GM19372 (cell line): Measurements from ENCODE around the gene ROBO1.

Experiments
- ATAC-seq: cut with Tn5 transposase; IDR thresholded peaks from one replicate; pipeline ENCODE4 v1.9.1; 2021; ENCODE audit warnings: mild to moderate bottlenecking, low read depth, moderate library complexity; ENCODE audit not compliant: unreplicated experiment

ROBO1 gene

DNA sequence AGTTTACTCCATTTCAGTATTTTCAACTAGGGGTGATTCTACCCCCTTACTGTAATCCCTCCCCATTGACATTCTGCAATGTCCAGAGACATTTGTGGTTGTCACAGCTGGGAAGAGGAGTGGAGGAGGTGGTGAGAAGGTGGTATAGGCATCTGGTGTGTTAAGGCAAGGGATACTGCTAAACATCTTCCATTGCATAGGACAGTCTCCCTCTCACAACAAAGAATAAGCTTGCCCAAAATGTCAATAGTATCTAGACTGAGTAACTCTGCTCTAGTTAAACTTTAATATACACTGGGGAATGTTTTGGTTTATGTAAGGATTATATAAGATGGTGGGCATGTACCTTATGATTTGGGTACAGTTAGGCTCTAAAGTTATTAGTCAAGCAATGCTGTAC, 737.6 kb downstream of the ROBO1 start:
- ATAC-seq, result no peak

DNA sequence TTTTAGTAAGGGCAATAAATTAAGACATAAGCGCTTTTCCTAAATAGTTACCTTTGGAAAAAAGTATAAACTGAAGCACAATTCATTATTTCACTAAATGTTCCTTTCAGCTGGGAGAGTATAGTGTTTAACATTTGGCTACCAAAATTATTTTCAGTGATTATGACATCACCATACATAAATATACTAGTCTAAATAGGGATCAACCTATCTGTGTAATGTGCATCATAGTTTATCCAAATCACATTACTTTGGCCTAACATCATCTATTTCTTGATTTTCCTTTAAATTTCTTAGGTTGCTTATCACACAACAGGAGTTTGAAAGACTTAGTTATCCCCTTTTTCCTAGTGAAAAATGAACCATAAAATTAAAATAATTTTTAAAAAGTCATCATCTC, 738.9 kb downstream of the ROBO1 start:
- ATAC-seq, result no peak

DNA sequence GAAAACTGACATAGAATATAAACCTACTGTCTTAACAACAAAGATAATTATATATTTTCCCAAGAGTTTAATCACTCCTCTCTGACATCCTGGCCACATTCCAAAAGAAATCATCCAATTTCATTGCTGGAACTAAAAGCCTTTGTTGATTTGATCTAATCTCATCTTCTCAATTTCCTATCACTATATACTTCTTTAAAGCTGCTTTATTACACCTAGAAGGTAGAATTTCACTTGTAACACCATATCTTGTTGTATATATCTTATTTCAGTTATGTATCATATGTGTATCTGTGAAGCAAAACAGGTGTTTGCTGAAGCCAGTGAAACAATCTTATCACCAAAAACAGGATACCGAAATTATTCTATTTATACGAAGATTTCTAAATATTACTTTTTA, 740.2 kb downstream of the ROBO1 start:
- no peak for ATAC-seq

DNA sequence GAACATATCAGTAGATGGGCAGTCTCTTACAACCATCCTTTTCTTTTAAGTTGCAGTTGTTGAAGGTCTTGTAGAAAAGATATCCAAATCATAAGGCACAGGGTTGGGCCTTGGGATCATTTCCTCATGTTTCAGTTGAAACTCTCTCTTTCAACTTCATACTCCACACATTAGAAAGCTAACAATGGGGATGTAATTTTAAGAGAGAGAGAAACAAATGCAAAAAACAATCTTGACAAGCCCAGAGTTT, 747.9 kb downstream of the ROBO1 start:
- no peak for ATAC-seq

DNA sequence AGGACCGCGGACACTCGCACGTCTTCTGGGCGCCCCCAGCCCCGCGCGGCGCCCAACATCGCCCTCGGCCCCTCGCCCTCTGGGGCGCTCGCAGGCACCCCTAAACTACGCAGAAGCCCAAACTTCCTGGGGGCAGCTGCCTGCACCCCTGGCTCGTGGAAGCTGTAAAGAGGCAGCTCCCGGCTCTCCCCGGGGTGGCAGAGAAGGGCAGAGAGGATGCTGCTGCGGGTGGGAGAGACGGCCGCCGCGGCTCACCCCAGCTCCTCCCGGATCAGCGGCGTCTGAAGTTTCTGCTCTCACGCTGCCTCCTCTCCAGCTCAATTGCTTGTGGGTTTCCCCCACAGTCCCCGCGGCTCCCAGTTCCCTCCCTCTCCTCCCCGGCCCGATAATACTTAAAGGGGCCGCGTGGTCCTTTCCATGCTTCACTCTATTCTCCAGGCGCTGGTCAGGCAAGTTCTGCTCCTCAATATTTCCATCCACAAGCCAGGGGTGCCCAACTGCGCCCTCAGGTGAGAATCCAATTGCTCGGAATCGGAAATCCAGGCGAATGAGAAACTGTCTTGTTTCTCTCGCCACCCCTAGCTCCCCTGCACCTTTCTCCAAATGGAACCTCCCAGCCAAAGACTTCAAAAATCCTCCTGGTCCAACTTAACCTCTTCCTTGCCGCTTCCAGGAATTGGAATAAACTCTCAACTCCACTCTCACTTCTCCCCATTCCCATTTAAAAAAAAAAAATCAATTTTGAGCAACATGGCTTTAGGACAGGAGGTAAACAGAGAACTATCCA, 748.5 kb downstream of the ROBO1 start:
- ATAC-seq, result no peak

DNA sequence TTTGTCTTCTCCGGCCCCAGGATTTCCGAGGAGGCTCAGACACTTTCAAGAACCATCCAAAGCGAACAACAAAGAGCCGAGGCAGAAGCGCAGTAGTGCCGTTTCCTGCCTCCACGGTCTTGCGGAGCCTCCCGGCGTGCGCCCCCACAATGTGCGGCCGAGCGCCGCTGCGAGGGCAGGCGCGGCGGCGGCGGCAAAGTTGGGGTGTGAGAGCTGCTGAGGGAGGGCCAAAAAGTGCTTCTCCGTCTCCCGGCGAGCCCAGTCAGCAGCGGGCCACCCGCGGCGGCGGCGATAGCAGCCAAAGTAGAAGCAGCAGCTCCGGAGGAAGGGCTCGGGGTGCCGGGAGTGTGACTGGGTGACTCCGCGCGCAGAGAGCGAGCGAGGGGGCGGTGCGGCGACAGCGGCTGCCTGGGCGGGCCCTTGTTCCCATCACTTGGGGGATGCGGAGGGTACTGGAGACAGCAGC, 749.1 kb downstream of the ROBO1 start:
- ATAC-seq, result no peak

DNA sequence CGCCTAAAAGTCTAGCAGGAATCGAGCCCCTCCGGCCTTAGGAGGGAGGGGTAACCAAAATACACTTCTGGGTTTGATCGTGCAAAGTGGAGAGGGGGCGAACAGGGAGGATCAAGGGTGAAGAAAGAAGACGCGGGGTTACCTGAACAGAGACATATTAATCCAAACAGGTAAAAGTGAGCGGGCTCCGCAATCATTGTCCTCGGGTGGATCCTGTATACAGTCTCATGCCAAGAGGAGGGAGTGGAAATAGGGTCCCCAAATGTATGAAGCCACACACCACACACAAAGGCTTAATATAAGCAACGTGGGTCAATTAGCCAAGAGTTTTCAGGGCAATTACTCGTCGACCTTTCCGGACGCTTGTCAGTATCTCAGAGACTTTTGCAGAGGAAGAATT, 749.5 kb downstream of the ROBO1 start:
- no peak for ATAC-seq

DNA sequence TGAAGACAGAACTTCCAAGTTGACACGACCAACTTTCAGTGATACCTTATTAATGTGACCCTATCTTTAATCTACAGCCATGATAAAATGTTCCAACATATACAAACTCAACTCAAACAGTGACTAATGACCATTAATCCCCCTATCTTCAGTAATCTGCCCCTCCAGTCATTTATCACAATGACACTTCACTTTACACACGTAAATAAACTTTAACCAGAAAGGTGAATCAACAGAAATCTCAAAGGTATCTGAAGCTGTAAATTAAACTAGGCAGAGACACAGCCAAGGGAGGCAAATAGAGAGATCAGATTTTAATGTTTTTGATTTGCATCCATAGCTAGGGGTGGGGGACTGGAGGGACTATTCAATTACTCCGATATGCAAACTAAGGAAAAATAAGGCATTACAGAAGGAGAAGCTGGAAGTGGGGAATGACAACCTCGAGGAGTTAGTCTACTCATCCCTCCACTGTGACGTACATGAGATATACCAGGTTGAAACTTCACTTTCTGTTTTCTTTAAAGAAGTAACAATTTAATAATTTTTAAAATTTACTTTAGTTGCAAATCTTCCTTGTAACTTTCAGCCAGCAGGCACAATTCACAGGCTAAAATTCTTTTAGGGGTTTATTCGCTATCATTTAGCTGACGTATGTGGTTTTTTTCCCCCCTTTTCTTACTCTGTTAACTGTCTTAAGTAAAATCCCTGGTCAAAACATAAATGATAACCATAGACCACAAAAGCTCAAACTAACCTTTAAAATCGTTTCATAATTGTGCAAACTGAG, 751.0 kb downstream of the ROBO1 start:
- no peak for ATAC-seq

DNA sequence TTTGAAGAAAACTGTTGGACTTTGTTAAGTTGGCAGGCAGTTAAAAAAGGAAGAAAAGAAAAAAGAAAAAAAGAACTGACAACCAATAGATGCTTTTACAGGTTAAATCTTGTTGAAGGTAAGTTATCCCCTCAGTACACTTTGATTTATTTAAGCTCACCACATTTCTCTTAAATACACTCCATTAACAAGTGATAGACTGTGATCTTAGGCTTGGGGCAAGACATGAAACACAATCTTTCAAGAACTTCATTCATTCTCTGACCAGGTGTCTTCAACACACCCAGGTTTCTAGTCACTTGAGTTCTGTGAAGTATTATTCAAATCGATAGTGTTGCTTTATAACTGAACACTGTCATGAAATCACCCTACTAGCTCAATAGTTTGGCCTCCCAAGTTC, 751.9 kb downstream of the ROBO1 start:
- ATAC-seq, result no peak

DNA sequence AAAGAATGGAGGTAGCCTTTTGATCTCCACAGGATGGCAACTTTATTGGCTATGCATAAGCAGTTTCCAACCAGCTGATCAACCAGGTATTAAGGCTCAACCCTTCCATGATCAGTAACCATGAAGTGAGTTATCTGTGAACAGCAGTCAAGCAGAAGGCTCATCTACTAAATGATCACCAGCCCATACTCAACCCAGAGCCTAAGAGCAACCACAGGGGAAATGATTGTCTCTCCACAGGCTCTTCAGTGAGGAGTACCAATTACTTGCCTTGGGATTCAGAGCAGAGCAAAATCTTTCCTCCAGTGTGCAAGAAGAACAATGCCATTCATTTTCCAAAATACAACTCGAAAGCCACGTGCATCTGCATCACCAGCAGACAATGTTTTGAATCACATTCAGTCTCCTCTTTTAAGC, 754.8 kb downstream of the ROBO1 start:
- no peak for ATAC-seq

DNA sequence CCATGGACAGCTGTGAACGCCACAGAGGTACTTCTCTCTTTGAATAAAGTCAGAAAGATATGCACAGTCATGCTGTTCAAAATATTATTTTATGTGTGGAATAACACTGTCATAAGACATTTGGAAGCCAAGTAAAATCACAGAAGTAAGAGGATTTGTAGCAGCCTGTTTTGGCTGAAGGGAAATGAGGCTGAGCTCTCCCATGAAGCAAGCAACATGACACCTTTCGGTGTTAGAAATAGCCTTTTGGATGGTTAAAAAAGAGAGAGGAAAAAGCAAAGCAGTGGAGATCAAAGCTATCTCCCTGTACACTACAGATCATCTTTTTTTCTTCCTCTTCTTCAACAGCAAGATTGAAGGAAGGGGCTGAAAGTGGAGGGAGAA, 755.3 kb downstream of the ROBO1 start:
- ATAC-seq, result no peak

DNA sequence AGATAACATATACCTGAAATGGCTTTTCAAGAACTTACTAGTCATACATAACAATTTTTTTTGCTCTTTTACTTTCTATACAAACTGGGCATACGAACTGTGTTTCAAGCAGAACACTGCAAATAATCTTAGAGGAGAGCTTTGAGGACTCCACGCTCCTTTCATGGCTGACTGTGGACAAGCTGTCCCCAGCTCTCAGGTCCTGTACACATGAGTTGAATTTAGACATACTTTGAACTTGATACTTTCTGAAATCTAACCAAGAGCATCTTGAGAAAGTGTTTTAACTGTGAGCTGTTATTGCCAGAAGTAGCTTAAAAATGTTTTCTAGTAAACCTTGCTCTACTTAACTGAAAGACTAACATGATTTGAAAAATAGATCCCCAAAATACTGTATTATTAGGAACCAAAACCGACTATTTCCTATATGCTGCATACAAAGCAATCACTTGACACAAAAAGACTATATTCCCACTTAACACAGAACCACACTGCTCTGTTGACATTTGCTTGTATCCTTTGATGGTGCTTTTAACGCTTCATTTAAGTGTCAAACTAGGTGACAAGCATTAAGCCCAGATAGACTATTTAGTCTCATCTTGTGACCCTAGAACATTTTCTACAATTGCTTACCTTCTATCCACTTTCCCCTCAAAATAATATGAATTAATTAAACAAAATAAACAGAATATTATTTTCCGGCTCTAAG, 755.8 kb downstream of the ROBO1 start:
- ATAC-seq, result no peak

DNA sequence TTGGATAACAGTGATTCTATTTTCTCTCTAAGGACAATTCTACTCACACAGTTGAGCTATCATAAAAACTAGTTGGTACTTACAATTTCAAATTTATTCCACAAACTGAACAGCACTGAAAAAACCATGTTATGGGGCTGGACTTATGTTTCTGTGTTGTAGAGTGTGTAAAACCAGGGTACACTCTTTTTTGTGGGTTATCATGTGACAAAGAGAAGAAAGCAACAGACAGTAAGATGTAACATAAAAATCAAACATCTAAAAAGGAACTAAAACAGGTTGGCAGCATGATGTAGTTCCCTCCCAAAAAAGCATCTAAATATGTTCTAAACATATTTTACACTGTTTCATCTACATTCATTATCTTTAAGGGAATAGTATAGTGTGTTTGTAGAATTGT, 757.9 kb downstream of the ROBO1 start:
- ATAC-seq, result no peak

DNA sequence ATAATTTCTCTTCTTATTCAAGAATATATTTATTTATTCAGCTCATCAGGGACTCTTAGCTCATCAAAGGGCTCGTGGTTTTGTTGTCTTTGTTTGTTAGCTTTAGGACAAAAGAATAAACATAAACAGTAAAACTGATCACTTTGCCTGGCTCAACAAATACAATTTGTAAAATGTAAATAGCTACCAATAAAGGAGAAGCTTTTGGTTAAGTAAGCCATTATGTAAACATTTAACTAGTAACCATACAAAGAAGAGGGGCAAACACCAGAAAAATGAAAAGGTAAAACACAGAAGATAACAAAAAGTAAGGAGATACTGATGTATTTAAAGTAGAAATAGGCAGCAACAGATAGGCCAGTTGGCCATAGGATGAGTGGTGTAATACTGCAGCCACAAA, 761.7 kb downstream of the ROBO1 start:
- no peak for ATAC-seq

DNA sequence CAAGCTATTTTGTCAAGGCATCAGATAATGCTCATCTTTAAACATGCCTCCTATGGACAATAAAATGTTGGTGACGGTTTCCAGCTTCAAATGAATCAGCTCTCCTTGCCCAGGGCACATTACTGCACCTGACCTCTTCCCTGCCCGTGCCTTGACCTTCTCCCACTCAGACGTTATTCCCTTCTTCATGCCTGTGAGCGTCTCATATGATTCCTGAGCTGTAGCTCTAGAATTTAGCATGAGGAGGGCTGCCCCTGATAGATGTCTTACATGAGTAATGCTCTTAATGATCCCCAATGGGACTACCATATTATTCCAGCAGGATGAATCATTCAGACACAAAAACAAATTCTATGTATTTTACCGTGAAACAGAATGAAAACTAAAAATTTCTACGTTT, 762.7 kb downstream of the ROBO1 start:
- ATAC-seq, result no peak

DNA sequence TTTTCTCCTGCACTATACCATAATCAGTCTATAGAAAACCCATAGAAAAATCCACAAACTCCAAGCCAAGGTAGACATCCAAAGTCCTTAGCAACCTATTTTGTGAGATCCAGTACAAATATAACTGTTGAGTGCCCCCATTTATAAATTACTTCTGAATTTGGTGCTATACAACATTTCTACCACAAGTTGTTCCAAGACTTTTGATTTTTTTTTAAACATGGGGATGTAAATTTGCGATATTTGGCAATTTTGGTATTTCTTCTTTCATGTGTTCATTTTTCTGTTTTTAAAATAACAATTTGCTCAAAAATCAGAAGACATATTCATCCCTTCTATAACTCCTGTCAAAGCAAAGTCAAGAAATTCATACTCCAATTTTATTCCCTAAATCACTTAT, 763.8 kb downstream of the ROBO1 start:
- ATAC-seq, result no peak

DNA sequence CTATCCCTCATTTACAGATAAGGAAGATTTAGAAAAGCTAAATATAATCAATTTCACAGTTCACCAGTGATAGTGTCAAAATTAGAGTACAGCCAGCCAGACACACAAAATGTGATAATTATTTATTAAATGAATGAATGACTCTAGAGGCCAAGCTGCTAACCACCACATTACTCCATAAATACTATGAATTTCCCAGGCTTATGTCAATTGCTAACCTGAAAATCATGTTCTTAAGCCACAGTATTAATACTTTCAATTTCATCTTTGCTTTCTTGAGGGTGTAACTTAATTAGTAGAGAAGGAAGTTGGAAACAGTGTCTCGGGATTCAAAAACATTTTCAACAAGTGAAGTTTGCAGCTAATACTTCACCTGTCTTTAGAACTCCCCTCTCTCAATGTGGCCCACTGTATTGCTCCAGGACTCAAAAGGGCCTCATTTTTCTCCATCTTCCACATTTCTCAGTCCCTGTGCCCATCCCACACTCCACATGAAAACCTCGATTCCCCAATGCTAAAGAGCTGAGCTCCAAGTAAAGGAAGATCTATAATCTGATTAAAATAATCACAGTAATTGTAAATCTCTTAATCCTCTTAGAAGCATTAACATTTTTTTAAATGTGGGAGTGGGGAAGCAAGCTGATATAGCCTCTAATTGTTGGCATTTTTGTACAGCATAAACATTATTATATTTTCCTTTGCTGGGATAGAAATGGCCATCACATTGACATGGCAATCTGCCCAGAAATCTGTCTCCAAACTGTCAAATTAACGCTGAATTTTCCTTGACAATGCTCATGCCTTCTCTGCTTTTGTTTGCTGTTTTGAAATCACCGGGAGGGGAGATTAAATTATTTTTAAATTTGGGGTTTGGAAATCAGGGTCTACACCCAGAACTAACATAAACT, 765.1 kb downstream of the ROBO1 start:
- ATAC-seq, result no peak

DNA sequence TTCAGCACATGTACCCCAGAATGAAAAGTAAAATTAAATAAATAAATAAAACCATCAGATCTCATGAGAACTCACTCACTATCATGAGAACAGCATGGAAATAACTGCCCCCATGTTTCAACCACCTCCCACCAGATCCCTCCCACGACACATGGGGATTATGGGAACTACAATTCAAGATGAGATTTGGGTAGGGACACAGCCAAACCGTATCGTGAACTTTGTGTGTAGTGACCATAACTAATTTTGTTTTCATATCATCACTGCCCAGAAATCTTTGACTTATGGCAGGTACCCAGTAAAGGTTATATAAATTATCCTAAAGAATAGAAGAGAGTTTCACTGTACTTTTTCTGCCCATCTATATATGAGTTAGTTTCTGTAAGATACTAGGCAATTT, 766.5 kb downstream of the ROBO1 start:
- no peak for ATAC-seq

DNA sequence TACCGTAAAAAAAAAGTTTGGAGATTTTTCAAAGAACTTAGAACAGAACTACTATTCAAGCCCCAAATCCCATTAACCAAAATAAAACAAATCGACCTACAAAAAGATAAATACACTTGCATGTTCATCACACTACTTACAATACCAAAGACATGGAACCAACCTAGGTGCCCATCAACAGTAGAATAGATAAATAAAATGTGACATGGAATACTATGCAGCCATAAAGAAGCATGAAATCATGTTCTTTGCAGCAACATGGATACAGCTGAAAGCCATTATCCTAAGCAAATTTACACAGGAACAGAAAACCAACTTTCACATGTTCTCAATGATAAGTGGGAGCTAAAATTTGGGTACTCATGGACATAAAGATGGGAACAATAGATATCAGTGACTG, 768.7 kb downstream of the ROBO1 start:
- ATAC-seq, result no peak

DNA sequence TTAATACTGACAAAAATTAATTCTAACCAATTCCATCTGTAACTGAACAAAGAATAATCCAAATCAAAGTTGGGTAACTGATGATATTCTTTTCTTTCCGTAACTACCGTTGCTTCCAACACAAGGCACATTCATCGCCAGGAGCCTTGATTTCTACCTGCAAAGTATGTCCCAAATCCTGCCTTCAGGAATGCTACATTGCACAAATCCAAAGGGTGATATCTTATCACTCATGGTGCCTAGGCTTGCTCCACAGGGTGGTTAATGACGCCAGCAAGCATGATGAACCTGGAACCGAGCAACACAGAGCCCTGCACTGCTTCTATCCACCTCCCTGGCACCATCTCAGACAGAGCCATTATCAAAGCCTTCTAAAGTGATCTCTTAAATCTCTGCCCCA, 772.7 kb downstream of the ROBO1 start:
- no peak for ATAC-seq
